PFSK-1 (cell line): ENCODE data around the gene SCAF1.

Experiments
- FOXP2 ChIP-seq: optimal IDR thresholded peaks from 2 replicates; pipeline ENCODE3; 2011; ENCODE audit warnings: borderline replicate concordance, control low read depth, inconsistent platforms; ENCODE audit not compliant: insufficient read depth; ENCODE audit errors: extremely low read length, extremely low read depth
- POLR2AphosphoS5 ChIP-seq: IDR thresholded peaks from 2 replicates; pipeline ENCODE4 v1.6.1; 2012; ENCODE audit warnings: low read depth, mild to moderate bottlenecking, control low read depth, low read length, moderate library complexity
- SIN3A ChIP-seq: IDR thresholded peaks from 2 replicates; pipeline ENCODE4 v1.6.1; 2012; ENCODE audit warnings: mild to moderate bottlenecking, low read length, moderate library complexity, borderline replicate concordance; ENCODE audit not compliant: insufficient read depth
- TAF1 ChIP-seq: IDR thresholded peaks from 2 replicates; pipeline ENCODE4 v1.6.1; 2012; ENCODE audit warnings: low read length, control low read depth, borderline replicate concordance; ENCODE audit not compliant: insufficient read depth
- TF ChIP-seq, protein P1 (sequence below), 2 experiments: IDR thresholded peaks; 2 replicates each; pipeline versions ENCODE4 v1.6.1 to v1.8.0; 2011 to 2012; ENCODE audit warnings: low read depth in 2 of 2, low read length in 2 of 2, control low read depth in 1 of 2, inconsistent platforms in 1 of 2, mild to moderate bottlenecking in 1 of 2, moderate library complexity in 1 of 2; ENCODE audit not compliant: insufficient read depth in 1 of 2

Gene SCAF1

DNA sequence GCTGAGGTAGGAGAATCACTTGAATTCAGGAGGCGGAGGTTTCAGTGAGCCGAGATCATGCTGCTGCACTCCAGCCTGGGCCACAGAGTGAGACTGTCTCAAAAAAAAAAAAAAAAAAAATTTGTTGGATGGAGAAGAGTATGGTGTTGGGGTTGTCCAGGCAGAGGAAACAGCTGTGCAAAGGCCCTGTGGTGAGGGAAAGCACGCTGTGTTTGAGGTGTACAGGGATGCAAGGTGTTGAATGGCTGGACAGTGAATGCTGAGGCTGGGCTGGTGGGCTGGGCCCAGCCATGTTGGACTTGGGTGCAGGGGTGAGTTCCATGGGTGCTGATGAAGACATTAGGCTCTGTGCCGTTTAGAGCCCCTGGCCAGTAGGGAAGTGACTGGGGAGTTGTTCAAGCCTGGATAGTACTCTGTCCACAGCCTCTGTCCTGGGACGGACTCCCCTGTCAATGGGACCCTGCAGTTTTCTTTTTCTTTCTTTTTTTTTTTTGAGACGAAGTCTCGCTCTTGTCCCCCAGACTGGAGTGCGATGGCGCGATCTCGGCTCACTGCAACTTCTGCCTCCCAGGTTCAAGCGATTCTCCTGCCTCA lies 32.4 kb upstream of the SCAF1 start:
- TF ChIP-seq FOXP2 (no peak), TAF1 (no peak), POLR2AphosphoS5 (no peak), SIN3A (no peak)
- TF ChIP-seq, protein P1, sequence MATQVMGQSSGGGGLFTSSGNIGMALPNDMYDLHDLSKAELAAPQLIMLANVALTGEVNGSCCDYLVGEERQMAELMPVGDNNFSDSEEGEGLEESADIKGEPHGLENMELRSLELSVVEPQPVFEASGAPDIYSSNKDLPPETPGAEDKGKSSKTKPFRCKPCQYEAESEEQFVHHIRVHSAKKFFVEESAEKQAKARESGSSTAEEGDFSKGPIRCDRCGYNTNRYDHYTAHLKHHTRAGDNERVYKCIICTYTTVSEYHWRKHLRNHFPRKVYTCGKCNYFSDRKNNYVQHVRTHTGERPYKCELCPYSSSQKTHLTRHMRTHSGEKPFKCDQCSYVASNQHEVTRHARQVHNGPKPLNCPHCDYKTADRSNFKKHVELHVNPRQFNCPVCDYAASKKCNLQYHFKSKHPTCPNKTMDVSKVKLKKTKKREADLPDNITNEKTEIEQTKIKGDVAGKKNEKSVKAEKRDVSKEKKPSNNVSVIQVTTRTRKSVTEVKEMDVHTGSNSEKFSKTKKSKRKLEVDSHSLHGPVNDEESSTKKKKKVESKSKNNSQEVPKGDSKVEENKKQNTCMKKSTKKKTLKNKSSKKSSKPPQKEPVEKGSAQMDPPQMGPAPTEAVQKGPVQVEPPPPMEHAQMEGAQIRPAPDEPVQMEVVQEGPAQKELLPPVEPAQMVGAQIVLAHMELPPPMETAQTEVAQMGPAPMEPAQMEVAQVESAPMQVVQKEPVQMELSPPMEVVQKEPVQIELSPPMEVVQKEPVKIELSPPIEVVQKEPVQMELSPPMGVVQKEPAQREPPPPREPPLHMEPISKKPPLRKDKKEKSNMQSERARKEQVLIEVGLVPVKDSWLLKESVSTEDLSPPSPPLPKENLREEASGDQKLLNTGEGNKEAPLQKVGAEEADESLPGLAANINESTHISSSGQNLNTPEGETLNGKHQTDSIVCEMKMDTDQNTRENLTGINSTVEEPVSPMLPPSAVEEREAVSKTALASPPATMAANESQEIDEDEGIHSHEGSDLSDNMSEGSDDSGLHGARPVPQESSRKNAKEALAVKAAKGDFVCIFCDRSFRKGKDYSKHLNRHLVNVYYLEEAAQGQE (IDR thresholded peaks at IDR 0.05; ENCODE audit: insufficient read depth in 1 of 2, low read depth in 2 of 2, low read length in 2 of 2): no peak

DNA sequence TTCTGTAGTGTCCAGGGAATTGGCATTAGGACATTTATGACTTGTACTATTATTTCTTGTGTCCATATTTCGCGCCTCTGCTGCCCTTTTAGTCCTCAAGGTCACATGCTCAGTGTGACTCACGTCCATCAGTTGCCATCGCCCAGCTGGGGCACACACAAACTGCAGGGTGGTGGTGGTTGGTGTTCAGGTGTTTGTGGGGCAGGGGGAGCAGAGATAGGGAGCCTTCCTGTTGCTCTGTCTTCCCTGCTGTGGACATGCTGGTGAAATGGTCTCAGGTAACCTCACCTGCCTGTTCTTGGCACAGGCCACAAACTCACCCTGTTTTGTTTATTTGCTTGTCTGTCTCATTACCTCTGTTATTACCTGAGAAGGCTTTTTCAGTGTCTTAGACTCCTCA lies 28.6 kb upstream of the SCAF1 start:
- TF ChIP-seq TAF1 (no peak), FOXP2 (no peak), SIN3A (no peak), POLR2AphosphoS5 (no peak)
- TF ChIP-seq, protein P1 (IDR thresholded peaks at IDR 0.05; ENCODE audit: insufficient read depth in 1 of 2, low read depth in 2 of 2, low read length in 2 of 2): no peak

DNA sequence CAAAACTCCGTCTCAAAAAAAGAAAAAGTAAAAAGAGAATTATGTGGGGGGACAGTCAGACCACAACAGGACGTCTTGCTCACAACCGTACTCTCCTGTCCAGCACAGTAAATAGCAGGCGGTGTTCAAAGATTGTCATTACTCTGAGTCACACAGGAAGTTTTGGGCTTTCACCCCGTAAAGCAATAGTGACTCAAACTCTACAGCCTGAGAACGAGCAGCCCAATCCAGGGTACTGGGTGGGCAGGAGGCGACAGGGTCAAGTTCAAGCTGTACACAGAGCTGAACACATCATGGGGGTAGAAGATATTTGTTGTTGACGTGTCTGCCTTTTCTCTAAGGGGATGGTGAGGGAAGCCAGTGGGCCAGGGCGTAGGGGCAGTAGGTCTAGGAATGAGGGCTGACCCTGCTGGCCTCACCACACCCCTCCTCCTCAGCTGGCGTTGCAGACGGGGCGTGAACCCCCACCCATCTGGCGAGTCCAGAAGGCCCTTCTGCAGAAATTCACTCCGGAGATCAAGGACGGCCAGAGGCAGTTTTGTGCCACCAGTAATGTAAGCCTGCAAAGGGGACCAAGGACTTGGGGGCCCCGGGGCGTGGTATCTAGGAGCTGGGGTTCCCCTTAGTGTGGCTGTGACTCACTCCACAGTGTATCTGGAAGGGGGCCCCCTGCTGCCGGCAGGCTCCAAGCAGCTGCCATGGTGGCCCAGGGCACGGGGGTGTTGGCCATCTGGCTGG lies 27.7 kb upstream of the SCAF1 start:
- TF ChIP-seq TAF1 (no peak), FOXP2 (no peak), SIN3A (no peak), POLR2AphosphoS5 (no peak)
- TF ChIP-seq, protein P1 (IDR thresholded peaks at IDR 0.05; ENCODE audit: insufficient read depth in 1 of 2, low read depth in 2 of 2, low read length in 2 of 2): no peak

DNA sequence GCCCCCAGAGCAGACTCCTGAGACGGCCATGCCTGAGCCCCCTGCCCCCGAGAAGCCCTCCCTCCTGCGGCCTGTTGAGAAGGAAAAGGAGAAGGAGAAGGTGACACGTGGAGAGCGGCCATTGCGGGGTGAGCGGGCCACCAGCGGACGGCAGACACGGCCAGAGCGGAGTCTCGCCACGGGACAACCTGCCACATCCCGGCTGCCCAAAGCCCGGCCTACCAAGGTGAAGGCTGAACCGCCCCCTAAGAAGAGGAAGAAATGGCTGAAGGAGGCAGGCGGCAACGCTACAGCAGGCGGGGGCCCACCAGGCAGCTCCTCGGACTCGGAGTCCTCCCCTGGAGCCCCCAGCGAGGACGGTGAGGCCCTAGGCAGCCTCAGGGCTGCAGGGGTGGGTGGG lies 26.1 kb upstream of the SCAF1 start:
- TF ChIP-seq POLR2AphosphoS5: no peak
- TF ChIP-seq, protein P1 (IDR thresholded peaks at IDR 0.05; ENCODE audit: insufficient read depth in 1 of 2, low read depth in 2 of 2, low read length in 2 of 2): no peak
- TF ChIP-seq TAF1: no peak
- no peak for TF ChIP-seq FOXP2
- no peak for TF ChIP-seq SIN3A
